ENCODE results near the gene MRFAP1.

DNA sequence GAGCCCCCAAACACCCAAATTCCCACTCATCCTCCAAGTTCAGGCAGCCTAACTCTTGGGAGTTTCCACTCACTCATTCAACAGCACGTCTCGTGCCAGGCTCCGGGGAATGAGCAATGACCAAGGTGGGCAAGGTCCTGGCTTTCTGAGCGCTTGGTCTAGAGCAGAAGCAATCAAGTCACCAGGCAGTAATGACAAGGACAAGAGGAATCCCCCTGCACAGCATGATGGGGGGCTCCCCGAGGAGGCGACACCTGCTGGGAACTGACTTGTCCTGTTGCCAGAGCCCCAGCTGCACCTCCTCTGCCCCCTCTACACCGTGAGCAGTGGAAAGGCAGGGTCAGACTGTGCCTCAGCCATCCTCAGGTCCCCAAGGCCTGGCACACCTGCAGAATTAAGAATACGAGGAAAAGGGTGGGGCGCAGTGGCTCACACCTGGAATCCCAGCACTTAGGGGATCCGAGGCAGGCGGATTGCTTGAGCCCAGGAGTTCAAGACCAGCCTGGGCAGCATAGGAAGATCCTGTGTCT is 25.7 kb upstream of the MRFAP1 start:
- TF ChIP-seq, protein P1, sequence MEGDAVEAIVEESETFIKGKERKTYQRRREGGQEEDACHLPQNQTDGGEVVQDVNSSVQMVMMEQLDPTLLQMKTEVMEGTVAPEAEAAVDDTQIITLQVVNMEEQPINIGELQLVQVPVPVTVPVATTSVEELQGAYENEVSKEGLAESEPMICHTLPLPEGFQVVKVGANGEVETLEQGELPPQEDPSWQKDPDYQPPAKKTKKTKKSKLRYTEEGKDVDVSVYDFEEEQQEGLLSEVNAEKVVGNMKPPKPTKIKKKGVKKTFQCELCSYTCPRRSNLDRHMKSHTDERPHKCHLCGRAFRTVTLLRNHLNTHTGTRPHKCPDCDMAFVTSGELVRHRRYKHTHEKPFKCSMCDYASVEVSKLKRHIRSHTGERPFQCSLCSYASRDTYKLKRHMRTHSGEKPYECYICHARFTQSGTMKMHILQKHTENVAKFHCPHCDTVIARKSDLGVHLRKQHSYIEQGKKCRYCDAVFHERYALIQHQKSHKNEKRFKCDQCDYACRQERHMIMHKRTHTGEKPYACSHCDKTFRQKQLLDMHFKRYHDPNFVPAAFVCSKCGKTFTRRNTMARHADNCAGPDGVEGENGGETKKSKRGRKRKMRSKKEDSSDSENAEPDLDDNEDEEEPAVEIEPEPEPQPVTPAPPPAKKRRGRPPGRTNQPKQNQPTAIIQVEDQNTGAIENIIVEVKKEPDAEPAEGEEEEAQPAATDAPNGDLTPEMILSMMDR (IDR thresholded peaks at IDR 0.05): no peak
- TF ChIP-seq EZH2 (IDR thresholded peaks at IDR 0.05; ENCODE audit: borderline replicate concordance, insufficient read depth, low read depth, low read length, poor library complexity, severe bottlenecking): no peak

All from B cell (primary cell).